RKO (cell line): ENCODE results near the gene PLEKHH1.

Experiments used
- DNase-seq: peaks from one replicate; pipeline ENCODE4 v3.0.0-alpha.2; 2016; ENCODE audit warnings: low spot score

PLEKHH1 gene

DNA sequence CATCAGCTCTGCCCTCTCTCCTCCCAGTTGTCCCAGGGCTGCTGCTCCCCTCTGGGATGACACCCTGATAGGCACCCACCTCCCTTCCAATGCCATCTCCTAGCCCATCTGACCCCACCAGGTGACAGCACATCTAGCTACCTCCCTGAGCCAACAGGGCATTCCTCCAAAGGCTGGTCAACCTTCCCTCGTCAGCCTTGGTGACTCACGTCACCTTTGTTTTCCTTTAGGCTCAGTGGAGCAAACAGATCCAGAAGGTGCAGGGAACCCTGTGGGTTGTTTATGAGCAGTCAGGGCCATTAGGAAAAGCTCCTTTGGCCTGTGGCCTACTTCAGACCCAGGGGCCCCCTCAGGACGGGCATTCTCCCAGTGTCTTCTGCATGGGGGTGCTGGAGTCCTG lies 34.6 kb downstream of the PLEKHH1 start:
- no peak for DNase-seq

GRCh38 chr14:67569011-67569650 lies 36.0 kb downstream of the PLEKHH1 start:
- no peak for DNase-seq

- DNase-seq = no peak
Observed at GRCh38 chr14:67569651-67570290, 36.7 kb downstream of the PLEKHH1 start.

DNA sequence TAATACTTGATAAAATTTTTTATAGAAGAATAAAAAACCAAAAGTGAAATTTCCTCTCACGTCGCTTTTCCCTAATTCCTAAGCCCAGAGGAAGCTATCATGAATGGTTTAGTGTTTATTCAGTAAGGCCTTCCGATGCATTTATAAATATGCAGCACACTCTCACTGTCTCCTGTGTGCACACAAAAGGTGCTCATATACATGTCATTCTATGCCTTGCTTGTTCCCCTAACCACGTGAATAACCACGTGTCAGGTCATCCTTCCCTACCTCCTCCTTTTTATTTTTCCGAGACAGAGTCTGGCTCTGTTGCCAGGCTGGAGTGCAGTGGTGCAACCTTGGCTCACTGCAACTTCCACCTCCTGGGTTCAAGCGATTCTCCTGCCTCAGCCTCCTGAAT lies 37.4 kb downstream of the PLEKHH1 start:
- no peak for DNase-seq

GRCh38 chr14:67571275-67571990 lies 38.3 kb downstream of the PLEKHH1 start:
- peak; percentile 70 for DNase-seq

DNA sequence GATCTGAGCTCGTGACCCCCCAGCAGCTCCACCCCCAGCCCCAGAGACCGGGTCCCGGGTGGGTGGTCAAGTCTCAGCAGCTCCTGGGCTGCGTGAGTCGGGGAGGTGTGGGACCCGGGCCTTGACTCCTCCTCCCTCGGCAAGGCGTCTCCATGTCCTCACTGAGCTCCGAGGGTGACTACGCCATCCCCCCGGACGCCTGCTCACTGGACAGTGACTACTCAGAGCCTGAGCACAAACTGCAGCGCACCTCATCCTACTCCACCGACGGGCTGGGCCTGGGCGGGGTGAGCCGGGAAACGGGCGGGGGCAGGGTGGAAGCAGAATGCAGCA lies 38.9 kb downstream of the PLEKHH1 start:
- DNase-seq = no peak

GRCh38 chr14:67572608-67573007 lies 39.5 kb downstream of the PLEKHH1 start:
- DNase-seq = no peak

DNA sequence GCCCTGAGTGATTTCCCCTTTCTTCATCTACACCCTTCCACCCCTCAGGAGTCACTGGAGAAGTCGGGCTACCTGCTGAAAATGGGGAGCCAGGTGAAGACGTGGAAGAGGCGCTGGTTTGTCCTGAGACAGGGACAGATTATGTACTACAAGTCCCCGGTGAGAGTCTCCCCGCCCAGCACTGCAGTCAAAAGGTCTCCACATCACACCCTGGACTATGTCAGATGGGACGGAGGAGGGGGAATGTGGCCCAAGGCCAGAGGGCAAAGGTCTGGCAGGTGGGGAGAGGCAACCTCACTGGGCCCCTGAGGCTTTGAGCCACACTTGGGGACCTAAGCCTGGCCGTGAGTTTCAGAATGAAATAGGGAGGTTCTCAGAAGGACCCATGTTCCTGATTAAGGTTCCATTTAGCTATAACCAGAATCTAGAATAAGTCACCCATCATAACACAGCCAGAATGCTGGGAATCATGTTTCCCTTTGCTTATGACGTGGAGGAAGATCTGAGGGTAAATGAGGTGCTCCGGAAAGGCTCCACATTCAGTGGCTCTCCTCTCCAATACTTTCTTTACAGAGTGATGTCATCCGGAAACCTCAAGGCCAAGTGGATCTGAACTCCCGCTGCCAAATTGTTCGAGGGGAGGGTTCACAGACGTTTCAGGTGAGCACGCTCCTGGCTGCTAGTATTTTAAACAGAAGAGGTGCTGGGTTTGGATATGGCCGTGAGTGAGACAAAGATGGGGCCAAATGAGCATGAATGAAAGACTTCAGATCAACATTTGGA lies 40.3 kb downstream of the PLEKHH1 start:
- no peak for DNase-seq

- DNase-seq = no peak
Observed at GRCh38 chr14:67574156-67574555, 41.1 kb downstream of the PLEKHH1 start.

DNA sequence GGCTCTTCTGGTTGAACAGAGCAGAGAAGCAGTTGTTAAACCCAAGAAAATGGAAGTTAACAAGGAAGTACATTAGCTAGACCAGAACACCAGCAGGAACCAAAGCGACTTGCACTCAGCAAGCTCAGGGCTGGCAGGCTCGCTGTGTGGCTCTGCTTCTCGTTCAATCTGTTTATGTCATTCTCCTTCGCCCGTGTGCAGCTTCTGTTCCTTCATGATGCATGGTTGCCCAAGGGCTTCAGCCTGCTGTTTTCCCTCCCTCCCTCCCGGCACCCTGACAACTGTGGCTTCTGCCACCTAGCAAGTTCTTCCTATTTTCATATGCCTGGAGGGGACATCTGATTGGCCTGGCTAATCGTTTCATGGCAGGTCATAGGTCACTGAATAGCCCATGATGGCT lies 41.7 kb downstream of the PLEKHH1 start:
- no peak for DNase-seq

GRCh38 chr14:67575684-67576083 lies 42.6 kb downstream of the PLEKHH1 start:
- no peak for DNase-seq

DNA sequence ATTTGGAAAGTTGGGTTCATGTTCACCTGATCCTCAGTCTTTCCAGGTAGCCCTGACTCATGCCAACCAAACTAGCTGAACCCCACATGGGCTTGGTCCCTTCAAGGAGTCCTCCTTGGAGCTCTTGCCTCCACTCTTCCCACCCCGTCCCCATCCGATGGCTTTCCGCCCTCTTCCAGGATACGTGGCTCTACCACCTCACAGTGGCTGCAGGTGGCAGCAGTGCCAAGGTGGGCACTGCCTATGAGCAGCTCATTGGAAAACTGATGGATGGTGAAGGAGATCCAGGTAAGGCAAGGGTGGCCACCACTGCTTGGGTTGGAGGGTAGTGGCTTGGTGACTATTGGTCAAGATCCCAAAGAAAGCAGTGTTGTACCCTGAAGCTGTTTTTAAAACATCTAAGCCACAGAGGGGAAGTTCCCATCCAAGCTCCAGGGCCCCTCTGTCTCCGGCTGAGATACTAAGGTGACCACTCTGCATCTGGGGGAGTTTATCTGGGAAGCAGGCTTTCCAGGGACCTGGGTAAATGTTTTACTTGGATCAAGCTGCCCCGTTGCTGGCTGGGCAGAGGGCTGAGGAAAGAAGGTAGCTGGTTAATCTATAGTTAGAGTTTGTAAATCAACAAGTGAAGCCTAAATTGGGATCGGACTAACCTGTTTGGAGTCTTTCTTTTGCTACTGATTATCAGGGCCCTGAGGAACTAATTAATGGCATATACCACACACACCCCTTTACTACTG lies 43.3 kb downstream of the PLEKHH1 start:
- no peak for DNase-seq

- DNase-seq = no peak
Observed at GRCh38 chr14:67577181-67577808, 44.2 kb downstream of the PLEKHH1 start.

DNA sequence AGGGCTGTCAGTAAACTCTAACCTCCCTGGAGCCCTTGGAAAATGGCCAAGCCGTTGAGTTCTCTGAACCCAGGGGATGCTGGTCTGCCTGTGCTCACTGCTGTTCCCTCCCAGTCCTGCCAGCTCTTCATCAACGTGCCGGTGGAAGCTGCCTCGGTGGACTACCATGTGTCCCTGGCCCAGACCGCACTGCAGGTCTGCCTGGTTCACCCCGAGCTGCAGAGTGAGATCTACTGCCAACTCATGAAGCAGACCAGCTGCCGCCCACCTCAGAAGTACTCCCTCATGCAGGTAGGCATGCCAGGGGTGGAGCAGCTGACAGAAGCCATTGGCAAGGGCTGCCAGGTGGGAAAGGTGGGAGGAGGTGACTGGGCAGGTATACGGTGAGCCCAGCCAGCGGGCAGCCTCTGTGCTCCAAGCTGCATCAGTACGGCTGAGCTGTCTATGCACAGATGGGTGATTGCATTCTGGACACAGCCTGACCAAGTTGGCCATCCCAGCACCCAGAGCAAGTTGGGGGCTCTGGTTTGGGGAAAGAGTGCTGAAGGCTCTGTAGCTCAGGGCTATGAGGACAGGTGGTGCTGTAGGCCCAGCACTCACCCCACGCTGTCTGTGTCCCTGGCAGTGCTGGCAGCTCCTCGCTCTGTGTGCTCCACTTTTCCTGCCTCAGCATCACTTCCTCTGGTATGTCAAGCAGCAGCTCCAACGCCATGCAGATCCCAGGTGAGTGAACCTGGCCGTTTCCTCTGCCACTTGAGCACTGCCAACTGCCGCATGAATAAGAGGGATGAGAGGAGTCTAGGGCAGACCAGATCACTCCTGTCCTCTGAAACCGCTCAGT lies 45.0 kb downstream of the PLEKHH1 start:
- no peak for DNase-seq

- no peak for DNase-seq
Observed at GRCh38 chr14:67579040-67579439, 46.0 kb downstream of the PLEKHH1 start.

DNA sequence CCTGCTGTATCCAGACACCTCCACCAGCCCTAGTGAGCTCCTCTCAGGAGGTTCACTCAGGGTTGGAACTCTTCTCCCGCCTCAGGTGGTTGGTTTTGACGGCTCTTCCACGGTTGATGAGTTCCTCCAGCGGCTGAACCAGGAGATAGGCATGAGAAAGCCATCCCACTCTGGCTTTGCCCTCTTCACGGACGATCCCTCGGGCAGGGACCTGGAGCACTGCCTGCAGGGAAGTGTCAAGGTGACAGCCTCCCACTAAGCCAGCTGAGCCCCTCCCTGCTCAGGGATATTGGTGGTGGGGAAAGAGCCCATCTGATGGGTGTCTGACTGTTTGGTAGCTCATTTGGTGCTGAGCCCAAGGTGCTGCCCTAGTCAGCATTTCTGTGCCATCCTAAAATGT lies 46.5 kb downstream of the PLEKHH1 start:
- DNase-seq = no peak

- DNase-seq = no peak
Observed at GRCh38 chr14:67580336-67581171, 47.5 kb downstream of the PLEKHH1 start.

- DNase-seq = no peak
Observed at GRCh38 chr14:67581643-67582042, 48.6 kb downstream of the PLEKHH1 start.

- DNase-seq = no peak
Observed at GRCh38 chr14:67582061-67582460, 49.0 kb downstream of the PLEKHH1 start.
